WTC11 (cell line): ENCODE data around the gene HNF1A. TPM values are rescaled to one million over a fixed set of nuclear protein-coding genes. Genes with fewer than 3 reads are reported as not detected.

Experiments
- ATAC-seq: fragments of 200-7000 bp; cut with Tn5 transposase; 2 replicates; pipeline ENCODE4 v1.10.0; 2021; ENCODE audit warnings: mild to moderate bottlenecking, moderate library complexity
- CTCF ChIA-PET: fragments of 300-600 bp; sonication (Branson Sonifier 250); formaldehyde crosslinking; loops from one replicate; lab custom pipeline; 2021; ENCODE audit warnings: antibody characterized with exemption; lab: Charles Lee
- POLR2A ChIA-PET: fragments of 350-600 bp; sonication (Branson Sonifier 250); formaldehyde crosslinking; loops from one replicate; lab custom pipeline; 2021; ENCODE audit warnings: antibody characterized with exemption; lab: Charles Lee
- DNase-seq: peaks from one replicate; pipeline ENCODE4 v3.0.0; 2021; ENCODE audit warnings: low spot score
- H3K27ac Mint-ChIP-seq: 2 replicates; pipeline ENCODE4 v1.8.0; 2021; ENCODE audit warnings: mixed read lengths
- H3K27me3 Mint-ChIP-seq: 2 replicates; pipeline ENCODE4 v1.8.0; 2021; ENCODE audit warnings: low read depth, mild to moderate bottlenecking, moderate library complexity, mixed read lengths
- H3K36me3 Mint-ChIP-seq: 2 replicates; pipeline ENCODE4 v1.8.0; 2021; ENCODE audit warnings: mixed read lengths
- H3K4me1 Mint-ChIP-seq: 2 replicates; pipeline ENCODE4 v1.8.0; 2022; ENCODE audit warnings: mixed read lengths
- H3K4me3 Mint-ChIP-seq: 2 replicates; pipeline ENCODE4 v1.8.0; 2021; ENCODE audit warnings: mild to moderate bottlenecking, moderate library complexity, mixed read lengths
- H3K9me3 Mint-ChIP-seq: 2 replicates; pipeline ENCODE4 v1.8.0; 2021; ENCODE audit warnings: mixed read lengths
- ARID4B ChIP-seq: sonication (generic); formaldehyde crosslinking; IDR thresholded peaks from 2 replicates; pipeline ENCODE4 v1.8.0; 2023; ENCODE audit warnings: missing genetic modification reagents, mild to moderate bottlenecking, borderline replicate concordance
- CBFB ChIP-seq: sonication (generic); formaldehyde crosslinking; IDR thresholded peaks from 2 replicates; pipeline ENCODE4 v1.8.1; 2022; ENCODE audit warnings: mild to moderate bottlenecking, low read depth, missing genetic modification reagents
- CTCF ChIP-seq: fragments of 200-600 bp; IDR thresholded peaks from 2 replicates; pipeline ENCODE4 v1.8.0; 2022; ENCODE audit warnings: antibody characterized with exemption
- EMX1 ChIP-seq: fragments of 250-450 bp; sonication (Bioruptor Pico); IDR thresholded peaks from 2 replicates; pipeline ENCODE4 v1.8.0; 2021; ENCODE audit warnings: mild to moderate bottlenecking
- NFYB ChIP-seq: sonication (generic); formaldehyde crosslinking; conservative IDR thresholded peaks from 2 replicates; pipeline ENCODE4 v1.8.0; 2022; ENCODE audit warnings: low read depth, missing genetic modification reagents
- NR3C1 ChIP-seq: sonication (generic); formaldehyde crosslinking; conservative IDR thresholded peaks from 2 replicates; pipeline ENCODE4 v1.8.1; 2023; ENCODE audit warnings: low read depth, mild to moderate bottlenecking, missing genetic modification reagents
- TEAD1 ChIP-seq: sonication (generic); formaldehyde crosslinking; IDR thresholded peaks from 2 replicates; pipeline ENCODE4 v1.8.0; 2022; ENCODE audit warnings: mild to moderate bottlenecking, missing genetic modification reagents
- USF2 ChIP-seq: sonication (generic); formaldehyde crosslinking; IDR thresholded peaks from 2 replicates; pipeline ENCODE4 v1.8.1; 2023; ENCODE audit warnings: mild to moderate bottlenecking, missing genetic modification reagents, moderate library complexity
- ZNF219 ChIP-seq: sonication (generic); formaldehyde crosslinking; IDR thresholded peaks from 2 replicates; pipeline ENCODE4 v1.8.0; 2023; ENCODE audit warnings: missing genetic modification reagents, mild to moderate bottlenecking, borderline replicate concordance
- total RNA-seq: library from RNA; stranded (reverse); gene quantifications from 3 replicates; pipeline ENCODE4 v1.2.3, GENCODE V29; 2021
- TF ChIP-seq, protein P1 (sequence below): sonication (generic); formaldehyde crosslinking; IDR thresholded peaks from 2 replicates; pipeline ENCODE4 v1.8.0; 2022; ENCODE audit warnings: mild to moderate bottlenecking, missing genetic modification reagents
- TF ChIP-seq, protein P2 (sequence below): sonication (generic); formaldehyde crosslinking; IDR thresholded peaks from 2 replicates; pipeline ENCODE4 v1.8.1; 2022; ENCODE audit warnings: low read depth, missing genetic modification reagents, borderline replicate concordance
- TF ChIP-seq, protein P3 (sequence below): sonication (generic); formaldehyde crosslinking; IDR thresholded peaks from 2 replicates; pipeline ENCODE4 v1.8.0; 2022; ENCODE audit warnings: mild to moderate bottlenecking, missing genetic modification reagents

HNF1A gene
- total RNA-seq, 1 experiment from 2014 or later: not detected

GRCh38 chr12:121050725-121051124, 72.4 kb downstream of the HNF1A start:
- Mint-ChIP-seq H3K4me3 (no peak overlapping the region), H3K27ac (no peak overlapping the region), H3K27me3 (no peaks in the 10 kb centered on the region), H3K4me1 (no peaks in the 10 kb centered on the region), H3K9me3 (peaks cover 3% of the 10 kb centered on the region; the same call in 1 of the 2 replicates), H3K36me3 (no peaks in the 10 kb centered on the region)
- ChIA-PET CTCF (interaction anchor here (1.1 to 1.5 kb wide), 2 partner anchors 10 to 45 kb away, joined by 4 to 7 read pairs; no protein-coding TSS in a partner anchor), POLR2A (no interaction called here)
- TF ChIP-seq ZNF219 (CRISPR knock-in tag): no peak
- TF ChIP-seq ARID4B (CRISPR knock-in tag): no peak
- TF ChIP-seq TEAD1: no peak
- peak; percentile 82 for TF ChIP-seq USF2
- TF ChIP-seq CTCF: no peak
- TF ChIP-seq, protein P1, sequence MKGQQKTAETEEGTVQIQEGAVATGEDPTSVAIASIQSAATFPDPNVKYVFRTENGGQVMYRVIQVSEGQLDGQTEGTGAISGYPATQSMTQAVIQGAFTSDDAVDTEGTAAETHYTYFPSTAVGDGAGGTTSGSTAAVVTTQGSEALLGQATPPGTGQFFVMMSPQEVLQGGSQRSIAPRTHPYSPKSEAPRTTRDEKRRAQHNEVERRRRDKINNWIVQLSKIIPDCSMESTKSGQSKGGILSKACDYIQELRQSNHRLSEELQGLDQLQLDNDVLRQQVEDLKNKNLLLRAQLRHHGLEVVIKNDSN (CRISPR knock-in tag): peak; percentile 80
- TF ChIP-seq EMX1 (CRISPR knock-in tag): no peak
- no peak for TF ChIP-seq NR3C1 (CRISPR knock-in tag)
- TF ChIP-seq NFYB: no peak
- TF ChIP-seq, protein P2, sequence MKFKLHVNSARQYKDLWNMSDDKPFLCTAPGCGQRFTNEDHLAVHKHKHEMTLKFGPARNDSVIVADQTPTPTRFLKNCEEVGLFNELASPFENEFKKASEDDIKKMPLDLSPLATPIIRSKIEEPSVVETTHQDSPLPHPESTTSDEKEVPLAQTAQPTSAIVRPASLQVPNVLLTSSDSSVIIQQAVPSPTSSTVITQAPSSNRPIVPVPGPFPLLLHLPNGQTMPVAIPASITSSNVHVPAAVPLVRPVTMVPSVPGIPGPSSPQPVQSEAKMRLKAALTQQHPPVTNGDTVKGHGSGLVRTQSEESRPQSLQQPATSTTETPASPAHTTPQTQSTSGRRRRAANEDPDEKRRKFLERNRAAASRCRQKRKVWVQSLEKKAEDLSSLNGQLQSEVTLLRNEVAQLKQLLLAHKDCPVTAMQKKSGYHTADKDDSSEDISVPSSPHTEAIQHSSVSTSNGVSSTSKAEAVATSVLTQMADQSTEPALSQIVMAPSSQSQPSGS (CRISPR knock-in tag): no peak
- TF ChIP-seq, protein P3, sequence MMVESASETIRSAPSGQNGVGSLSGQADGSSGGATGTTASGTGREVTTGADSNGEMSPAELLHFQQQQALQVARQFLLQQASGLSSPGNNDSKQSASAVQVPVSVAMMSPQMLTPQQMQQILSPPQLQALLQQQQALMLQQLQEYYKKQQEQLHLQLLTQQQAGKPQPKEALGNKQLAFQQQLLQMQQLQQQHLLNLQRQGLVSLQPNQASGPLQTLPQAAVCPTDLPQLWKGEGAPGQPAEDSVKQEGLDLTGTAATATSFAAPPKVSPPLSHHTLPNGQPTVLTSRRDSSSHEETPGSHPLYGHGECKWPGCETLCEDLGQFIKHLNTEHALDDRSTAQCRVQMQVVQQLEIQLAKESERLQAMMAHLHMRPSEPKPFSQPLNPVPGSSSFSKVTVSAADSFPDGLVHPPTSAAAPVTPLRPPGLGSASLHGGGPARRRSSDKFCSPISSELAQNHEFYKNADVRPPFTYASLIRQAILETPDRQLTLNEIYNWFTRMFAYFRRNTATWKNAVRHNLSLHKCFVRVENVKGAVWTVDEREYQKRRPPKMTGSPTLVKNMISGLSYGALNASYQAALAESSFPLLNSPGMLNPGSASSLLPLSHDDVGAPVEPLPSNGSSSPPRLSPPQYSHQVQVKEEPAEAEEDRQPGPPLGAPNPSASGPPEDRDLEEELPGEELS (CRISPR knock-in tag): no peak
- no peak for TF ChIP-seq CBFB (CRISPR knock-in tag)
- ATAC-seq: no peak
- no peak for DNase-seq

Other genes with a start within 250 kb of the HNF1A start
- gene SPPL3, start 74.2 kb upstream of the HNF1A start, total RNA-seq: 32.5 to 35.5 TPM (median 33.8 TPM) in 3 replicates
- gene C12orf43, start 37.9 kb downstream of the HNF1A start, total RNA-seq: 19.1 to 20.7 TPM (median 19.2 TPM) in 3 replicates
- gene OASL, start 60.7 kb downstream of the HNF1A start, total RNA-seq: 0.28 TPM in 1 of 3 replicates, not detected in the others
- 0.21 to 0.55 TPM (median 0.55 TPM) in 3 replicates for gene P2RX7, start 154.3 kb downstream of the HNF1A start, total RNA-seq
- gene P2RX4, start 231.6 kb downstream of the HNF1A start, total RNA-seq: 13.9 to 14.6 TPM (median 14.3 TPM) in 3 replicates